H9 (cell line): Measurements from ENCODE around the gene CLEC19A. TPM values are rescaled to one million over a fixed set of nuclear protein-coding genes. Genes with fewer than 3 reads are reported as not detected.

Experiments used
- DNase-seq: peaks from one replicate; pipeline ENCODE4 v3.0.0-alpha.2; 2017
- H2AFZ ChIP-seq: one replicate; pipeline ENCODE4 v1.6.1; 2013; ENCODE audit warnings: mild to moderate bottlenecking, low read length, control low read depth, moderate library complexity
- H2AK5ac ChIP-seq: 2 replicates; pipeline ENCODE4 v1.6.1; 2013; ENCODE audit warnings: low read length, control low read depth, mixed read lengths; ENCODE audit not compliant: insufficient read length
- H2BK120ac ChIP-seq: one replicate; pipeline ENCODE4 v1.6.1; 2013; ENCODE audit warnings: low read depth, mild to moderate bottlenecking, low read length, control low read depth, inconsistent platforms; ENCODE audit not compliant: poor library complexity, severe bottlenecking
- H2BK12ac ChIP-seq: 2 replicates; pipeline ENCODE4 v1.6.1; 2013; ENCODE audit warnings: low read length, control low read depth, mixed read lengths, low read depth; ENCODE audit not compliant: insufficient read length
- H2BK15ac ChIP-seq: 2 replicates; pipeline ENCODE4 v1.6.1; 2013; ENCODE audit warnings: low read depth, low read length, control low read depth
- H2BK20ac ChIP-seq: one replicate; pipeline ENCODE4 v1.6.1; 2013; ENCODE audit warnings: low read depth, mild to moderate bottlenecking, low read length, control low read depth, inconsistent platforms; ENCODE audit not compliant: poor library complexity, severe bottlenecking
- H2BK5ac ChIP-seq: 2 replicates; pipeline ENCODE4 v1.6.1; 2013; ENCODE audit warnings: low read length, control low read depth, mixed read lengths; ENCODE audit not compliant: insufficient read length
- H3K14ac ChIP-seq: 2 replicates; pipeline ENCODE4 v1.6.1; 2013; ENCODE audit warnings: low read length, control low read depth; ENCODE audit not compliant: insufficient read depth
- H3K18ac ChIP-seq: 2 replicates; pipeline ENCODE4 v1.6.1; 2013; ENCODE audit warnings: low read depth, mild to moderate bottlenecking, mixed read lengths, low read length, control low read depth; ENCODE audit not compliant: insufficient read length
- H3K23ac ChIP-seq: 2 replicates; pipeline ENCODE4 v1.6.1; 2013; ENCODE audit warnings: low read length, control low read depth, mixed read lengths, low read depth; ENCODE audit not compliant: insufficient read length
- H3K23me2 ChIP-seq: 2 replicates; pipeline ENCODE4 v1.6.1; 2013; ENCODE audit warnings: low read depth, mild to moderate bottlenecking, mixed read lengths, low read length, control low read depth; ENCODE audit not compliant: insufficient read length, poor library complexity, severe bottlenecking
- H3K27ac ChIP-seq: 2 replicates; pipeline ENCODE4 v1.5.1; 2013; ENCODE audit warnings: low read length, control low read depth, mixed read lengths, low read depth; ENCODE audit not compliant: insufficient read length
- H3K27me3 ChIP-seq: 2 replicates; pipeline ENCODE4 v1.6.1; 2013; ENCODE audit warnings: low read length, control low read depth, inconsistent platforms; ENCODE audit not compliant: insufficient read depth
- H3K4ac ChIP-seq: 2 replicates; pipeline ENCODE4 v1.6.1; 2013; ENCODE audit warnings: low read depth, mild to moderate bottlenecking, control low read depth, inconsistent platforms, low read length, moderate library complexity
- H3K4me1 ChIP-seq: 2 replicates; pipeline ENCODE4 v1.6.1; 2013; ENCODE audit warnings: low read length, control low read depth, inconsistent platforms; ENCODE audit not compliant: insufficient read depth
- H3K4me2 ChIP-seq: 2 replicates; pipeline ENCODE4 v1.6.1; 2013; ENCODE audit warnings: low read length, control low read depth, mixed read lengths; ENCODE audit not compliant: insufficient read length, insufficient read depth
- H3K56ac ChIP-seq: 2 replicates; pipeline ENCODE4 v1.6.1; 2013; ENCODE audit warnings: low read depth, mild to moderate bottlenecking, mixed read lengths, low read length, control low read depth; ENCODE audit not compliant: insufficient read length
- H3K79me1 ChIP-seq: 2 replicates; pipeline ENCODE4 v1.6.1; 2013; ENCODE audit warnings: low read depth, mild to moderate bottlenecking, moderate library complexity, low read length, control low read depth, inconsistent platforms; ENCODE audit not compliant: insufficient read depth, poor library complexity, severe bottlenecking
- H3K79me2 ChIP-seq: 2 replicates; pipeline ENCODE4 v1.6.1; 2013; ENCODE audit warnings: low read length, control low read depth, inconsistent platforms; ENCODE audit not compliant: insufficient read depth
- H3K9ac ChIP-seq: 2 replicates; pipeline ENCODE4 v1.6.1; 2013; ENCODE audit warnings: low read length, control low read depth, mixed read lengths; ENCODE audit not compliant: insufficient read length; ENCODE audit errors: extremely low read depth
- H3K9me3 ChIP-seq: one replicate; pipeline ENCODE4 v1.6.1; 2013; ENCODE audit warnings: low read depth, low read length, inconsistent platforms; ENCODE audit not compliant: control insufficient read depth
- H3T11ph ChIP-seq: one replicate; pipeline ENCODE4 v1.6.1; 2013; ENCODE audit warnings: mild to moderate bottlenecking, low read length, control low read depth, inconsistent platforms
- H4K20me1 ChIP-seq: one replicate; pipeline ENCODE4 v1.6.1; 2013; ENCODE audit not compliant: control insufficient read depth, insufficient read length, insufficient read depth
- H4K5ac ChIP-seq: 2 replicates; pipeline ENCODE4 v1.6.1; 2013; ENCODE audit warnings: low read depth, mild to moderate bottlenecking, mixed read lengths, low read length, control low read depth; ENCODE audit not compliant: insufficient read length
- H4K8ac ChIP-seq: replicated peaks from 2 replicates; pipeline ENCODE4 v1.6.1; 2013; ENCODE audit warnings: low read length, control low read depth, mixed read lengths, low read depth; ENCODE audit not compliant: insufficient read length
- H4K91ac ChIP-seq: 2 replicates; pipeline ENCODE4 v1.6.1; 2013; ENCODE audit warnings: low read depth, mild to moderate bottlenecking, moderate library complexity, mixed read lengths, low read length, control low read depth; ENCODE audit not compliant: insufficient read length
- H3K27ac Mint-ChIP-seq, 3 experiments: 2 replicates in 2 of 3; 3 replicates in 1 of 3; pipeline ENCODE4 v1.8.0; 2020 to 2021; ENCODE audit warnings: mixed read lengths in 3 of 3, mild to moderate bottlenecking in 1 of 3, moderate library complexity in 1 of 3
- H3K27me3 Mint-ChIP-seq: 2 replicates; pipeline ENCODE4 v1.8.0; 2021; ENCODE audit warnings: low read depth, mild to moderate bottlenecking, moderate library complexity, mixed read lengths
- H3K36me3 Mint-ChIP-seq, 3 experiments: 2 replicates in 2 of 3; 3 replicates in 1 of 3; pipeline ENCODE4 v1.8.0; 2020 to 2021; ENCODE audit warnings: low read depth in 3 of 3, mixed read lengths in 3 of 3; ENCODE audit not compliant: insufficient read depth in 1 of 3
- H3K4me1 Mint-ChIP-seq, 2 experiments: 2 replicates each; pipeline ENCODE4 v1.8.0; 2020; ENCODE audit warnings: mixed read lengths in 2 of 2
- H3K4me3 Mint-ChIP-seq, 2 experiments: 2 replicates in 1 of 2; 3 replicates in 1 of 2; pipeline ENCODE4 v1.8.0; 2020 to 2021; ENCODE audit warnings: mild to moderate bottlenecking in 2 of 2, mixed read lengths in 2 of 2, moderate library complexity in 1 of 2
- H3K9me3 Mint-ChIP-seq, 2 experiments: 2 replicates in 1 of 2; 3 replicates in 1 of 2; pipeline ENCODE4 v1.8.0; 2020; ENCODE audit warnings: mild to moderate bottlenecking in 2 of 2, mixed read lengths in 2 of 2, moderate library complexity in 1 of 2
- WGBS: extraction: QIAGEN DNeasy Blood & Tissue Kit; methylation state at CpG from one replicate; pipeline ENCODE4 v1.1.7; 2013; ENCODE audit warnings: missing lambda C conversion rate, low lambda C conversion rate, mixed read lengths; ENCODE audit not compliant: insufficient read length; ENCODE audit errors: extremely low coverage; 5-methylcytosine and 5-hydroxymethylcytosine counted together
- total RNA-seq: library from RNA; stranded (reverse); gene quantifications from 2 replicates; pipeline ENCODE4 v1.2.1, GENCODE V29; 2021
- TF ChIP-seq, protein P1 (sequence below): fragments of 200-600 bp; sonication (generic); conservative IDR thresholded peaks from 3 replicates; pipeline ENCODE4 v1.8.0; 2021; ENCODE audit warnings: antibody characterized with exemption, mild to moderate bottlenecking

The CLEC19A gene
- total RNA-seq, 1 experiment from 2014 or later = not detected

GRCh38 chr16:19266774-19267173 is 18.8 kb upstream of the CLEC19A start:
- H3K4me3 Mint-ChIP-seq = no peak overlapping the region
- H3K9ac ChIP-seq = no peak overlapping the region
- no peak overlapping the region for H2AK5ac ChIP-seq
- no peak overlapping the region for H2BK5ac ChIP-seq
- H4K91ac ChIP-seq = no peak overlapping the region
- peaks cover 7 to 14% of the 10 kb centered on the region in 2 experiments for H3K9me3 Mint-ChIP-seq
- H4K5ac ChIP-seq = no peak overlapping the region
- H3K4me2 ChIP-seq = no peak overlapping the region
- H3T11ph ChIP-seq = no peak overlapping the region
- H3K4me1 ChIP-seq = no peaks in the 10 kb centered on the region
- H4K8ac ChIP-seq = no peak overlapping the region
- no peaks in the 10 kb centered on the region for H3K9me3 ChIP-seq
- H3K36me3 Mint-ChIP-seq = peaks cover 2 to 15% (median 7%) of the 10 kb centered on the region in 3 experiments; a peak in 5 of 7 replicates
- no peak overlapping the region; the same call in 1 of the 2 replicates for H3K14ac ChIP-seq
- no peak overlapping the region for H3K23ac ChIP-seq
- WGBS = no CpG with 5 or more reads among the region's 11 CpGs
- no peaks in the 10 kb centered on the region for H3K23me2 ChIP-seq
- no peak for DNase-seq
- no peak overlapping the region for H3K18ac ChIP-seq
- H3K79me2 ChIP-seq = no peaks in the 10 kb centered on the region
- no peak overlapping the region for H2BK20ac ChIP-seq
- no peak overlapping the region for H2AFZ ChIP-seq
- no peak overlapping the region for H3K27ac ChIP-seq
- H2BK120ac ChIP-seq = no peak overlapping the region
- peak overlapping the region in 2 of 3 experiments; percentile 33 to 34; a peak in 1 of 7 replicates for H3K27ac Mint-ChIP-seq
- H3K4me1 Mint-ChIP-seq = 0 out of 4 replicates have a peak, but pooled peaks cover 0 to 3% of the 10 kb centered on the region in 2 experiments
- H3K4ac ChIP-seq = no peak overlapping the region
- no peak overlapping the region for H2BK15ac ChIP-seq
- no peaks in the 10 kb centered on the region for H3K79me1 ChIP-seq
- H3K56ac ChIP-seq = no peak overlapping the region
- no peaks in the 10 kb centered on the region for H3K27me3 ChIP-seq
- no peaks in the 10 kb centered on the region for H3K27me3 Mint-ChIP-seq
- no peaks in the 10 kb centered on the region for H4K20me1 ChIP-seq
- no peak overlapping the region for H2BK12ac ChIP-seq
- TF ChIP-seq, protein P1, sequence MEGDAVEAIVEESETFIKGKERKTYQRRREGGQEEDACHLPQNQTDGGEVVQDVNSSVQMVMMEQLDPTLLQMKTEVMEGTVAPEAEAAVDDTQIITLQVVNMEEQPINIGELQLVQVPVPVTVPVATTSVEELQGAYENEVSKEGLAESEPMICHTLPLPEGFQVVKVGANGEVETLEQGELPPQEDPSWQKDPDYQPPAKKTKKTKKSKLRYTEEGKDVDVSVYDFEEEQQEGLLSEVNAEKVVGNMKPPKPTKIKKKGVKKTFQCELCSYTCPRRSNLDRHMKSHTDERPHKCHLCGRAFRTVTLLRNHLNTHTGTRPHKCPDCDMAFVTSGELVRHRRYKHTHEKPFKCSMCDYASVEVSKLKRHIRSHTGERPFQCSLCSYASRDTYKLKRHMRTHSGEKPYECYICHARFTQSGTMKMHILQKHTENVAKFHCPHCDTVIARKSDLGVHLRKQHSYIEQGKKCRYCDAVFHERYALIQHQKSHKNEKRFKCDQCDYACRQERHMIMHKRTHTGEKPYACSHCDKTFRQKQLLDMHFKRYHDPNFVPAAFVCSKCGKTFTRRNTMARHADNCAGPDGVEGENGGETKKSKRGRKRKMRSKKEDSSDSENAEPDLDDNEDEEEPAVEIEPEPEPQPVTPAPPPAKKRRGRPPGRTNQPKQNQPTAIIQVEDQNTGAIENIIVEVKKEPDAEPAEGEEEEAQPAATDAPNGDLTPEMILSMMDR = no peak
